AG09309 (cell line): ENCODE data around the gene GARIN5A.

Experiments
- DNase-seq: peaks from one replicate; pipeline ENCODE4 v3.0.0-alpha.2; 2010; ENCODE audit warnings: low read depth
- H3K4me3 ChIP-seq: 2 replicates; pipeline ENCODE4 v1.5.1; 2011; ENCODE audit warnings: mild to moderate bottlenecking, low read depth, low read length, moderate library complexity; ENCODE audit not compliant: control insufficient read depth
- CTCF ChIP-seq: IDR thresholded peaks from 2 replicates; pipeline ENCODE4 v1.5.1; 2011; ENCODE audit warnings: mild to moderate bottlenecking, low read depth, low read length, inconsistent platforms; ENCODE audit not compliant: insufficient read depth, control insufficient read depth; ENCODE audit errors: missing control alignments

Gene GARIN5A

GRCh38 chr19:50476224-50476906 lies at the start of gene GARIN5A, which contains the start of gene EMC10:
Gene GARIN5A, minus strand, starts transcription at chr19:50476848. Its CDS starts 460 bp downstream, at chr19:50476388.
Gene EMC10, plus strand, starts transcription at chr19:50476507. Its CDS starts 38 bp downstream, at chr19:50476545.
- peak within 1 kb of the TSS; percentile 65 for H3K4me3 ChIP-seq
- no peak for TF ChIP-seq CTCF
- peak; percentile 52 for DNase-seq

DNA sequence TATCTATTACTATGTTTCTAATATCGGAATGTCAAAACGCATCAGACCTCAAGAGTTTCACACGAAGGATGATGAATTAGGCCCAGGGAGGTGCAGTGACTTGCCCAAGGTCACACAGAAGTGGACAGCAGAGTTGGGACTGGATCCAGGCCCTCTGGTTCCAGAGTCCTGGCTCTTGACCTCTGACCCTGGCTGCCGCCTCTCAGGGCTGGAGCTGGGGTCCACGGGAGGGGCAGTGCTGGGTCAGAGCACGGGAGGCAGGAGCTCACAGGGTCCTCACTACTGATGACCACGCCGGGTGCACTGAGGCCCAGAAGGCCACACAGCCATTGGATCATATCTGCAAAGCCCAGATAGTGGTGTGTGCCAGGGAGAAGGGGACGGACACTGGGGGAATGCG lies 46.2 kb upstream of the GARIN5A start:
- TF ChIP-seq CTCF = no peak
- H3K4me3 ChIP-seq = no peak overlapping the region
- DNase-seq = no peak

GRCh38 chr19:50520822-50521465 lies 44.3 kb upstream of the GARIN5A start:
- H3K4me3 ChIP-seq = no peak overlapping the region
- no peak for TF ChIP-seq CTCF
- DNase-seq = no peak

DNA sequence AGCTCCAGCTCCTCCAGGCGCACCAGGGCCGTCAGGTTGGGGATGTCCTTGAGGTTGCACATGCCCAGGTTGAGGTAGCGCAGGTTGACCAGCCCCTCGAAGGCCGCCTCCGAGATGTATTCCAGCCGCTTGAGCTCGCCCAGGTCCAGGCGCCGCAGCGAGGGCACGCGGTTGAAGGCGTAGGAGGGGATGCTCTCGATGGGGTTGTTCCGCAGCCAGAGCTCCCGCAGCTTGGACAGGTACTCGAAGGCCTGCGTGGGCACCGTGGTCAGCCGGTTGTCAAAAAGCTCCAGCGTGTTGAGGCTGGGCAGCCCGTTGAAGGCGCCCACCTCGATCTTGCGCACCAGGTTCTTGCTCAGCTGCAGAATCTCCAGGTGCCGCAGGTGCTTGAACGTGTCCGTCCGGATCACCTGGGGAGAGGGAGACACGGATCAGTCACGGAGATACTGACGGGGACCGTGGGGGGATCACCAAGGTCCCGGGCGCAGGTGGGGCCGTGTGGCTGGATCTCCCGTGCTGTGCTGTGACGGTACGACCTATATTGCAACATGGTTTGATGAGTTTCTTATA lies 42.4 kb upstream of the GARIN5A start:
- no peak overlapping the region for H3K4me3 ChIP-seq
- DNase-seq = no peak
- no peak for TF ChIP-seq CTCF

DNA sequence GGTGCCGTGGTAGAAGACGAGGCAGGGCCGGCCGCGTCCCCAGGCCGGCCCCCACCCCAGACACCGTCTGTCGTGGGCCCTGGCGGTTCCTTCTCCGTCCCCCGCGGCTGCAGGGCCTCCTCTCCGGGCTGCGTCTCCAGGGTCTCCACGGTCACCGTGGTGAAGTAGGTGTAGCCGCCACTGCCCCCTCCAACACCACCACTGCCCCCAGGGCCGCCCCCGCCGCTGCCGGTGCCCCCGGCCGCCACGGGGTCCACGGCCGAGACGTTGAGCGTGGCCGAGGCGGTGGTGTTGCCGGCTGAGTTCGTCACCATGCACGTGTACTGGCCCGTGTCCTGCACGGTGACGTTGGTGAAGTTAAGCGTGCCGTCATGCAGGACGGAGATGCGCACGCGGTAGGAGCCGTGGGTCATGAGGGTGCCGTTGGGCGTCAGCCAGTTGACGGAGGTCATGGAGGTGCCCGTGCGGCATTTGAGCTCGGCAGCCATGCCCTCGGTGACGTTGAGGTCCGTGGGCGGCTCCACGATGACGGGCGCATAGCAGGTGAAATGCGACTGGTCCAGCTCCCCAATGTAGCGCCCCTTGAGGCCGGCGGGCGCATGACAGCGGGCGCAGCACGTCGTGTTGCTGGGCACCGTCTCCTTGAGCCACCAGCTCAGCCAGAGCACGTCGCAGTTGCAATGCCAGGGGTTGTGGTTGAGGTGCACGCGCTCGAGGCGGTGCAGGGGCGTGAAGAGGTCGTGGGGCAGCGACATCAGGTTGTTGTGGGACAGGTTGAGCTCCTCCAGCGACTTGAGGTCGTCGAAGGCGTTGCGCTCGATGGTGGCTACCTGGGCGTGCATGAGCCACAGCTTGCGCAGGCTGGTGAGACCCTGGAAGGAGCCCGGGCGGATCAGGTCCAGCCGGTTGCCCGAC lies 41.7 kb upstream of the GARIN5A start:
- no peak overlapping the region for H3K4me3 ChIP-seq
- TF ChIP-seq CTCF = no peak

GRCh38 chr19:50517704-50518075 lies 41.0 kb upstream of the GARIN5A start:
- no peak overlapping the region for H3K4me3 ChIP-seq
- no peak for DNase-seq
- TF ChIP-seq CTCF = no peak

More for the DNA sequence above, 41.7 kb upstream of the GARIN5A start:
- no peak for DNase-seq
